ENCODE measurements around the gene NFIC. TPM values are rescaled to one million over a fixed set of nuclear protein-coding genes. Genes with fewer than 3 reads are reported as not detected.
A peak's percentile ranks its signal among the peaks of the same experiment; 100 is the strongest.

Gene NFIC
- total RNA-seq, 1 experiment from 2014 or later, result 75.6 TPM

DNA sequence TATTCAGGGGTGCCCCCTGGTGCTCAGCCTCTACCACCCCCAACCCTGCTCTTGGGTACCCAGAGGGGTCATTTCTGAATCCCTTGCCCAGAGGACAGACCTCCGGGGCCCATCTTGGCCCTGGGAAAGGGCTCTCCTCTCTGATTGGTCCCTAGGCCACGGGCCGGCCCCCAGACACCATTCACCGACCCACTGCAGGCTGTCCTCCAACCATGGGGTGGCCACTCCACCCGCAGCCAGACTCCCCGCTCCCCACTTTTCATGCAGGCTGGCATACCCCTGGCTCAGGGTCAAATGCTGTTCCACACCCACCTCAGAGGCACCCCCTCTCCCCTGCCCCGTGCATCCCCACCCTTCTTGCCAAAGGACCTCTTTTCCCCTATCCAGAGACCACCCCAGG is 99.2 kb downstream of the NFIC start:
- Histone ChIP-seq H3K4me1 (replicated peaks; ENCODE audit: insufficient read depth) (no peaks in the 10 kb centered on the region), H3K9me3 (ENCODE audit: insufficient read depth, low read depth) (no peaks in the 10 kb centered on the region), H3K79me2 (ENCODE audit: low read depth) (no peaks in the 10 kb centered on the region), H3K27me3 (ENCODE audit: insufficient read depth, low read depth) (no peaks in the 10 kb centered on the region), H4K20me1 (ENCODE audit: insufficient read depth) (no peaks in the 10 kb centered on the region), H2AFZ (no peak overlapping the region), H3K9me2 (ENCODE audit: insufficient read depth) (no peaks in the 10 kb centered on the region), H3F3A (ENCODE audit: insufficient read depth, low read depth) (0 out of 2 replicates have a peak, but pooled peaks cover 3% of the 10 kb centered on the region), H3K4me2 (no peak overlapping the region), H3K4me3 (no peak overlapping the region), H3K27ac (no peak overlapping the region), H3K36me3 (ENCODE audit: low read depth) (no peaks in the 10 kb centered on the region)
- TSS peak; percentile 28 for BruUV-seq (replicated peaks)
- TF ChIP-seq EZH2 (IDR thresholded peaks at IDR 0.05; ENCODE audit: low read depth), result no peak
- TF ChIP-seq, protein P1, sequence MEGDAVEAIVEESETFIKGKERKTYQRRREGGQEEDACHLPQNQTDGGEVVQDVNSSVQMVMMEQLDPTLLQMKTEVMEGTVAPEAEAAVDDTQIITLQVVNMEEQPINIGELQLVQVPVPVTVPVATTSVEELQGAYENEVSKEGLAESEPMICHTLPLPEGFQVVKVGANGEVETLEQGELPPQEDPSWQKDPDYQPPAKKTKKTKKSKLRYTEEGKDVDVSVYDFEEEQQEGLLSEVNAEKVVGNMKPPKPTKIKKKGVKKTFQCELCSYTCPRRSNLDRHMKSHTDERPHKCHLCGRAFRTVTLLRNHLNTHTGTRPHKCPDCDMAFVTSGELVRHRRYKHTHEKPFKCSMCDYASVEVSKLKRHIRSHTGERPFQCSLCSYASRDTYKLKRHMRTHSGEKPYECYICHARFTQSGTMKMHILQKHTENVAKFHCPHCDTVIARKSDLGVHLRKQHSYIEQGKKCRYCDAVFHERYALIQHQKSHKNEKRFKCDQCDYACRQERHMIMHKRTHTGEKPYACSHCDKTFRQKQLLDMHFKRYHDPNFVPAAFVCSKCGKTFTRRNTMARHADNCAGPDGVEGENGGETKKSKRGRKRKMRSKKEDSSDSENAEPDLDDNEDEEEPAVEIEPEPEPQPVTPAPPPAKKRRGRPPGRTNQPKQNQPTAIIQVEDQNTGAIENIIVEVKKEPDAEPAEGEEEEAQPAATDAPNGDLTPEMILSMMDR (conservative IDR thresholded peaks at IDR 0.05), result no peak
- intact Hi-C loops (cut with micrococcal nuclease; ENCODE audit: unreplicated experiment), result no loop called here
- no peak for DNase-seq
- ChIA-PET CTCF (interaction anchor here (0.7 kb wide), 2 partner anchors 20 to 160 kb away, joined by 3 to 7 read pairs; no protein-coding TSS in a partner anchor), POLR2A (ENCODE audit: unreplicated experiment) (no interaction called here)

DNA sequence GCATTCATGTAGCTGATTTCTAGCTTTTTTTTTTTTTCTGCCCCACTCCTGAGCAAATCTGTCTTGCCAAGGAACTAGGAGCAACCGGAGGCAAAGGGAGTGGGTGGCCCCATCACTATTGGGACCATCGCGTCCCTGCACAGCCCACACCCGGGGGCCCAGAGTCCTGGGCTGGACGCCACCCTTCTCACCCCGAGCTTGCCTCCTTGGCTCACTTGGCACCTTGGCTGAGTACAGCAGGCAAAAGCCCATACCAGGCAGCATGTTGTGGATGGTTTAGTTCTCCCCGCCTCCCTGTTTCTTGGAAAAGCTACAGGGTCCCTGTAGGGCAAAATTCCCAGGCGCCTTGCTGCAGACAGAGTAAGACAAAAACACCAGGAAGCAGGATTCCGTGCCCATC is 100.3 kb downstream of the NFIC start:
- Histone ChIP-seq H3K27me3 (ENCODE audit: insufficient read depth, low read depth) (no peaks in the 10 kb centered on the region), H3K4me3 (no peak overlapping the region), H3K4me1 (replicated peaks; ENCODE audit: insufficient read depth) (no peaks in the 10 kb centered on the region), H3K9me3 (ENCODE audit: insufficient read depth, low read depth) (no peaks in the 10 kb centered on the region), H3K27ac (no peak overlapping the region), H3K4me2 (no peak overlapping the region), H3K79me2 (ENCODE audit: low read depth) (no peaks in the 10 kb centered on the region), H4K20me1 (ENCODE audit: insufficient read depth) (no peaks in the 10 kb centered on the region), H2AFZ (no peak overlapping the region), H3F3A (ENCODE audit: insufficient read depth, low read depth) (0 out of 2 replicates have a peak, but pooled peaks cover 3% of the 10 kb centered on the region), H3K36me3 (ENCODE audit: low read depth) (no peaks in the 10 kb centered on the region), H3K9me2 (ENCODE audit: insufficient read depth) (no peaks in the 10 kb centered on the region)
- intact Hi-C loops (cut with micrococcal nuclease; ENCODE audit: unreplicated experiment), result no loop called here
- BruUV-seq (replicated peaks), result no TSS peak
- CTCF ChIA-PET, result interaction anchor here (0.6 to 0.7 kb wide), 2 partner anchors 126 to 213 kb away, joined by 3 to 5 read pairs; no protein-coding TSS in a partner anchor
- no peak for TF ChIP-seq EZH2 (IDR thresholded peaks at IDR 0.05; ENCODE audit: low read depth)
- TF ChIP-seq, protein P1 (conservative IDR thresholded peaks at IDR 0.05), result no peak
- POLR2A ChIA-PET (ENCODE audit: unreplicated experiment), result no interaction called here
- no peak for DNase-seq

DNA sequence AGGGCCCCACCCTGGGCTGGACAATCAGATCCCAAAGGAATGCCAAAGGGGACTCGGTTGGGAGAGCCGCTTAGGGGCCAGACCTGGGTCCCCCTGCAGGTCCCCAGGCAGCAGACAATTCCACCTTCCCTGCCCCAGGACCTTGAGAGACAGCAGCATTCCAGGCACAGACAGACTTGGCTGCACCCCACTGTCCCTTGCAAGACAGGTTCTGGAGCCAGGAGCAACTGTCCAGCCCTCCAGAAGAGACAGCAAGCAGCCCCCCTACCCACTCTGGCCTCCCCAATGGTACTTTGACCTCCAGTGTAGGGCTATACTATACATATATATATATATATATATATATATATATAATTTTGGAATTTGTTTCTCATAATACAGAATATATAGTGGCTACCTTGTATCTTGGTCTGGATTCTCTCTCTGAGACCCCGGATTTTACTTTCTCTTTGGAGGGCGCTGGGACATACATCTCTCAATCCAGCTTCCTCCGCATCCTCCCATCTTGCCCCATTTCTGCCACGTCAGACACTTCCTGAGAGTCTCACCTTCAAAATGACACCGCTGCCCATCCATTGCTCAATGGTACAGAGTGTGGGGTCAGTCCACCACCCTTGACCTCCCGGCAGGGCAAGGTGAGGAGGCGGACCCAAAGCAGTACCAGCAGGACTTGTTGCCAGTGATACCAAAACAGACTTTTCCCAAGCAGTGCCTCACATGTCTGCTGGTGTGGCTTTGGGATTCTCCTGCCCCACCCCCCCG is 101.2 kb downstream of the NFIC start:
- ChIA-PET POLR2A (ENCODE audit: unreplicated experiment) (interaction anchor here (0.6 kb wide), 1 partner anchor 16 kb away, joined by 8 read pairs; no protein-coding TSS in a partner anchor), CTCF (no interaction called here)
- no peak overlapping the region for H3K27ac ChIP-seq
- H3K79me2 ChIP-seq (ENCODE audit: low read depth), result no peaks in the 10 kb centered on the region
- no peaks in the 10 kb centered on the region for H3K27me3 ChIP-seq (ENCODE audit: insufficient read depth, low read depth)
- H3K4me3 ChIP-seq, result no peak overlapping the region
- no peaks in the 10 kb centered on the region for H3K9me3 ChIP-seq (ENCODE audit: insufficient read depth, low read depth)
- BruUV-seq (replicated peaks), result no TSS peak
- intact Hi-C loops (cut with micrococcal nuclease; ENCODE audit: unreplicated experiment), result no loop called here
- 0 out of 2 replicates have a peak, but pooled peaks cover 3% of the 10 kb centered on the region for H3F3A ChIP-seq (ENCODE audit: insufficient read depth, low read depth)
- no peak for DNase-seq
- H4K20me1 ChIP-seq (ENCODE audit: insufficient read depth), result no peaks in the 10 kb centered on the region
- H3K4me2 ChIP-seq, result no peak overlapping the region
- H3K36me3 ChIP-seq (ENCODE audit: low read depth), result no peaks in the 10 kb centered on the region
- H3K9me2 ChIP-seq (ENCODE audit: insufficient read depth), result no peaks in the 10 kb centered on the region
- no peaks in the 10 kb centered on the region for H3K4me1 ChIP-seq (replicated peaks; ENCODE audit: insufficient read depth)
- TF ChIP-seq, protein P1 (conservative IDR thresholded peaks at IDR 0.05), result no peak
- no peak for TF ChIP-seq EZH2 (IDR thresholded peaks at IDR 0.05; ENCODE audit: low read depth)
- H2AFZ ChIP-seq, result no peak overlapping the region
